Head of caudate nucleus (tissue), 42 donors: ENCODE results near the gene TTC27.
A peak's percentile ranks its signal among the peaks of the same experiment; 100 is the strongest.
"Not testable (repeated sequence)": the region's sequence is repeated elsewhere in the genome, so short reads cannot be mapped to it uniquely, and the experiment has no call there.

Source experiments
- DNase-seq, 42 donors: peaks; one replicate each; pipeline versions ENCODE4 v3.0.0 to v3.0.0-alpha.2; 2020 to 2021; ENCODE audit warnings: mixed read lengths in 7 of 42
- intact Hi-C: fragments of 100-400 bp; cut with DNase I; formaldehyde crosslinking; loops from one replicate; pipeline ENCODE4 v1.15.0; 2022

The TTC27 gene

GRCh38 chr2:32627814-32628579 is at the start of gene TTC27:
TTC27 (plus strand) TSS chr2:32628050; CDS start chr2:32628293, 243 bp downstream.
- intact Hi-C loops, result no loop called here
- DNase-seq, result peak; percentile 95 to 99 (median 97)

GRCh38 chr2:32591669-32592463 is 36.0 kb upstream of the TTC27 start:
- no peak for DNase-seq
- intact Hi-C loops, result no loop called here

- intact Hi-C loops, result no loop called here
- DNase-seq, result no peak
These were observed 33.3 kb upstream of the TTC27 start for GRCh38 chr2:32594573-32594972.

- no peak for DNase-seq
- intact Hi-C loops, result no loop called here
These were observed 16.5 kb upstream of the TTC27 start for GRCh38 chr2:32611366-32611765.

GRCh38 chr2:32611771-32612170 is 16.1 kb upstream of the TTC27 start:
- no peak for DNase-seq
- intact Hi-C loops, result no loop called here

- intact Hi-C loops, result no loop called here
- DNase-seq, result no peak
These were observed 13.8 kb upstream of the TTC27 start for GRCh38 chr2:32614084-32614483.

- intact Hi-C loops, result no loop called here
- no peak for DNase-seq
These were observed 10.2 kb upstream of the TTC27 start for GRCh38 chr2:32617599-32618189.

- intact Hi-C loops, result no loop called here
- DNase-seq, result peak in 4 of 42 donors; percentile 3 to 21 (median 6)
These were observed 5.1 kb upstream of the TTC27 start for GRCh38 chr2:32622570-32623310.

GRCh38 chr2:32623311-32623706 is 4.5 kb upstream of the TTC27 start:
- no peak for DNase-seq
- intact Hi-C loops, result no loop called here

GRCh38 chr2:32624812-32625211 is 3.0 kb upstream of the TTC27 start:
- DNase-seq, result no peak
- intact Hi-C loops, result no loop called here

- intact Hi-C loops, result no loop called here
- no peak for DNase-seq
These were observed 1.1 kb upstream of the TTC27 start for GRCh38 chr2:32626639-32627221.

- intact Hi-C loops, result no loop called here
- peak; percentile 19 to 80 (median 52) for DNase-seq
These were observed 423 bp upstream of the TTC27 start for GRCh38 chr2:32627441-32627813.

- intact Hi-C loops, result no loop called here
- DNase-seq, result no peak
These were observed 4.2 kb downstream of the TTC27 start for GRCh38 chr2:32632089-32632488.

GRCh38 chr2:32633040-32633439 is 5.2 kb downstream of the TTC27 start:
- no peak for DNase-seq
- intact Hi-C loops, result no loop called here

GRCh38 chr2:32638548-32638947 is 10.7 kb downstream of the TTC27 start:
- DNase-seq, intact Hi-C loops: not testable (repeated sequence)

GRCh38 chr2:32641180-32641579 is 13.3 kb downstream of the TTC27 start:
- intact Hi-C loops, result no loop called here
- no peak for DNase-seq

GRCh38 chr2:32647180-32647651 is 19.4 kb downstream of the TTC27 start:
- no peak for DNase-seq
- intact Hi-C loops, result no loop called here

GRCh38 chr2:32652555-32653209 is 24.8 kb downstream of the TTC27 start:
- intact Hi-C loops, result no loop called here
- DNase-seq, result no peak
